Measurements from ENCODE around the gene ATP2A1.
"Not testable (repeated sequence)": the region's sequence is repeated elsewhere in the genome, so short reads cannot be mapped to it uniquely, and the experiment has no call there.

ATP2A1 gene

GRCh38 chr16:28863929-28864793 lies 14.1 kb upstream of the ATP2A1 start:
- DNase-seq = no peak

GRCh38 chr16:28865001-28865688 lies 13.1 kb upstream of the ATP2A1 start:
- DNase-seq = no peak

GRCh38 chr16:28865722-28866453 lies 12.4 kb upstream of the ATP2A1 start:
- no peak for DNase-seq

GRCh38 chr16:28866454-28866804 lies 11.9 kb upstream of the ATP2A1 start:
- no peak for DNase-seq

DNA sequence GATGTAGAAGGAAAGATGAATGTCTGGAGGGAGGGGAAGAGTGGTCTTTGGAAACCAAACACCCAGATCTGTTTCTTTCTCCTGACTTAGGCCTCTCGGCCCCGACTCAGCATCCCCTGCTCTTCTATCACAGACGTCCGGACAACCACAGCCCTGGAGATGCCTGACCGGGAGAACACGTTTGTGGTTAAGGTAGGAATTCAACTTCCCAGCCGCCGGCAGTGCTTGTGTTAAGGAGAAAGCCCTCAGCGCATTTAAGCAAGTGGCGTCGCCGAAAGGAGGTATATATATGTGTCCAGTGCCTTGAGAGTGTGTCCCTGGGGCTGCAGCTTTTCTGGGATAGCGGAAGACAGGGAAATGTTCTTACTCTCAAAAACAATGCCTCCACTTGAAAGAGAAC lies 11.0 kb upstream of the ATP2A1 start:
- DNase-seq = no peak

- not testable (repeated sequence) for DNase-seq
These were observed 10.6 kb upstream of the ATP2A1 start for GRCh38 chr16:28867646-28868045.

GRCh38 chr16:28869201-28869600 lies 9.1 kb upstream of the ATP2A1 start:
- no peak for DNase-seq

DNA sequence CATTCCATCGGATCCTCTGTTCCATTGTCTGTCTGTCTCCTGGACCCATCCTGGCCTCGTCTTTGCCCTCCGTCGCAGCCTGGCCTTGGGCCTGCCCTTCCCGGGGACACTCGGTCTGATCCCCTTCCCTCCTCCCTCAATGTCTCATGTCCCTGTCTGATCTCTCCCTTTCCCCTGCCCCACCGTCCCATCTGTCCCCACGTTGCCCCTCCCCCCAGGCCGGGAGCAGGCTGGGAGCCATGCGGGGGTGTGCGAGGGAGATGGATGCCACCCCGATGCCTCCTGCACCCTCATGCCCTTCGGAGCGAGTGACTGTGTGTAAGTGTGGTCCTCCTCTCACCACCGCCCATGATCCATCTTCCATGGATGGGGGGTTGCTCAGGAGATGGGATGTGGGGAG lies 5.3 kb upstream of the ATP2A1 start:
- no peak for DNase-seq

DNA sequence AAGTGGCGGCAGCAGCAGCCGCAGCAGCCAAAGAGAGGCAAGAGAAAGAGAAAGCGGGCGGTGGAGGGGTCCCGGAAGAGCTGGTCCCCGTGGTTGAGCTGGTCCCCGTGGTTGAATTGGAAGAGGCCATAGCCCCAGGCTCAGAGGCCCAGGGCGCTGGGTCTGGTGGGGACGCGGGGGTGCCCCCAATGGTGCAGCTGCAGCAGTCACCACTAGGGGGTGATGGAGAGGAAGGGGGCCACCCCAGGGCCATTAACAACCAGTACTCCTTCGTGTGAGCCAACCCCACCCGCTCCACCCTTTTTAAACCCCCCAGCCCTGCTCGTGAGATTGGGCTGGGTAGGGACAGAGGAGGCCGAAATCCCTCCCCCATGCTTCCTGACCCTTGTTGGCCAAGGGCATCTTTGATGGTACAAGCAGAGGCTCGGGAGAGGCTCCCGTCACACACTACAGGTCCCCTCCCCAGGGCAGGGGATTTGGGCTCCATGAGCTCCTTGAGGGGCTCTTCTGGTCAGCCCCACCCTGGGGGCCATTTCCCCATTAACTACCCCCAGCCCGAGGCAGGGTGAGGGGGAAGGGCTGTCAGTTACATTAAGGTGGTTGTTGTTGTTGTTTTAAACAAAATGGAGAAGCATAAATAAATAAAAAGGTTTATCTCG lies 4.6 kb upstream of the ATP2A1 start:
- DNase-seq = peak; percentile 63 to 67

DNA sequence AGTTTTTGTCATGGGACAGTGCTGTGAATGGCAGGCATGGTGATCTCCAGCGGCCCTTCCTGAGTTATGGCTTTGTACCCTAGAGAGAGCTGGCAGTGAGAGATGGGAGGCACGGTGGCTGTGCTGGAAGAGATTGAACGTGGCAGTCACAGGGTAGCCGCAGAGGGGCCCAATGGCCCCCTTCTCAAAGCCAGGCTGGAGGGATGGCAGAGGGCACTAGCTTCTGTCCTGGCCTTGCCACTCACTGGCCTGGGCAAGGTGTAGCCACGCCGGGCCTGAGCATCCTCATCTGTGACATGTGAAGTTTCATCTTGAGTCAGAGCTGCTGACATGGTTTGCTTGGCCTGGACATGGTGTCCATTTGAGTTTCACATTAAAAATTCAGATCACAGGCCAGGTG lies 3.9 kb upstream of the ATP2A1 start:
- DNase-seq = no peak

DNA sequence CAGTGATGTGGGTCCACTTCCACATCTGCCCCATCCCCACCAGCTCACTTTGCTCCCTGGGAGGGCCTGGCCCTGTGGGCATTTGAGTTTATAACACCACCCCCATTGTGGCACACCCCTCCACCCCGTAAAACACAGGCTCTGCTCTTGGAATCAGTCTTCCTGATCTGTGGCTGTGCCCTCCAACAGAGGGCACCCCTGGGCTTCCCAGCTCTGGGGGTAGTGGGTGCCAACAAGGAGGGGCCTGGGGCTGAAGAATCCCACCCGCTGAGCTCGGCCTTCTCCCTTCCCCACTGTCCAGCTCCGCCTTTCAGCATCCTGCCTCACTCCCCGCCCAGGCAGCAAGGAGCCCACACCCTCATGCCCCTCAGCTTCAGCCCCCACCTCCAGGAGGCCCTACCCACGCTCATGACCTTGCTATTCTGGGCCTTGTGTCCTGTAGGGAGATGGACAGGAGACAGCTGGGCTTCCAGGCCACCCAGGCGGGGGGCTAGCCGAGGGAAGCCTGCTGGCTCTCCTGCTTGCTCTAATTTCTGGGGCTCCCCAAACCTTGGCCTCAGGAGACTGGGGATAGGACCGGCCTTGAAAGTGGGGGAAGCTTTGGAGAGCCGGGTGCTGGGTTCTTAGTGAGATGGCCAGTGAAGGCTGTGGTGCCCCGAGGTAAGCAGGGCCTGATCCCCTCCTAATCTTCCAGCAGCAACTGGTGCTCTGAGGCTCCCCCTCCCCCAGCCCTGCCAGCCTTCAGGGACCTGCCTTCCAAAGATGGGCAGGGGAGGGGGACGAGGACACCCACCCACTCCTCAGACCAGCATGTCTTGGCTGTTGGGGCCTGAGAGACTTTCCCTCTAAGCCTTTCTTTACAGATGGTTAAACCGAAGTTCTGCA lies 2.9 kb upstream of the ATP2A1 start:
- DNase-seq = no peak

- no peak for DNase-seq
These were observed 2.1 kb upstream of the ATP2A1 start for GRCh38 chr16:28876019-28876659.

- DNase-seq = no peak
These were observed 1.2 kb upstream of the ATP2A1 start for GRCh38 chr16:28876973-28877654.

GRCh38 chr16:28877655-28878000 lies 660 bp upstream of the ATP2A1 start:
- no peak for DNase-seq

DNA sequence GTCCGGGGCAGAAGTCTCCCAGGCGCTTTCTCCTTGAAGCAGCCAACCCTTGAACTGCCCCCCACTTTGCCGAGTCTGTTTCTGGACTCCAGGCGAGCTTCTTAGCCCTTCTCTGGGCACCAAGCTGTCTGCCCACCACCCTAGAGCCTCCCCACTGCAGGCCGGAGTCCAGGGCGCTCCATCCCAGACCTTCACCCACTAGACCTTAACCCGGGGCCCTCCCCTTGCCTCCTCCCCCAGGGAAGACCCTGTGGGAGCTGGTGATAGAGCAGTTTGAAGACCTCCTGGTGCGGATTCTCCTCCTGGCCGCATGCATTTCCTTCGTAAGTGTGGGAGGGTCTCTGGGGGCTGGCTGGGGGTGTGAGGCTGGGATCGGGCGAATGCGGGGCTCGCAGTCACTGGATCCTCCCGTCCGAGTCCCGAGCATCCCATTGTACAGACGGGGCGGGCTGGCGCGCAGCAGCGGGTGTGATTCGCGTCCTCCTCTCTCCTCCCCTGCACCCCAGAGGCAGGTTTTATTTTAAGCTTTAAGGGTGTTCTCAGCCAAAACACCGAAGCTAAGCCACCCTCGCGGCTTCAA lies 1.1 kb downstream of the ATP2A1 start:
- no peak for DNase-seq

DNA sequence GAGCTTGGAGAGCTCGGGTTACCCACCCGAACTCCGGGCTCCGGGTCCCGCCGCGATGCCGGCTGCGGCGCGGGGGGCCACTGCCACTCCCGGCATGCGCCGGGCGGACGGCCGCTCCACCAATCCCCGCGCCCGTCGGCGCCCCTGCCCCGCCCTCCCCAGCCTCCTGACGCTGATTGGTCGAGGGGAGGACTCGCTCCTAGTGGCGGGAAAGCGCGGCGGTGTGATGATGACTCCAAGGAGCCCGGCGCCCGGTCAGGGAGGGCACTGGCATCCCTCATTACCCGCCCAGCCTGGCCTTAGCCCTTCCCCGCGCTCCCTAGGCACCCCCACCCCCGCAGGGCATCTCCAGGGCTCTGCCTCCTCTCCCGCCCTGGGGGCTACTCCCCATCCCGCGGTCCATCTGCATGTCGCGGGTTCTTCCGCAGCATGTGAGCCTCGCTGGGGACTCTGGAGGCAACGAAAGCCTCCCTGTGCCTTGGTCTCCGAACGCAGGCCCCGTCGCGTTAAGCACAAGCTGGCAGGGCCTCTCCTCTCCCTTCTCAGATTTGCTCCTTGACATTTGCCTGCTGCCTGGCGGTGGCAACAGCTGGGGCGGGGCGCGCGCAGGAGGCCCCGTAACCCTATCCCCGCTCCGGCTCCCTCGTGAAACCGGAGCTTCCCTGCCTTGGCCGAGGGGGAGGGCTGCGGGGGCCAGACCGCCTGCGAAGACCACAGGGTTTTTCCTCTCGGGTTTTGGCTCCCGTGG lies 1.7 kb downstream of the ATP2A1 start:
- DNase-seq = peak; percentile 93

- no peak for DNase-seq
These were observed 2.3 kb downstream of the ATP2A1 start for GRCh38 chr16:28880589-28880915.

GRCh38 chr16:28880955-28881354 lies 2.7 kb downstream of the ATP2A1 start:
- DNase-seq = no peak

GRCh38 chr16:28881565-28881964 lies 3.3 kb downstream of the ATP2A1 start:
- not testable (repeated sequence) for DNase-seq

- no peak for DNase-seq
These were observed 4.4 kb downstream of the ATP2A1 start for GRCh38 chr16:28882551-28883160.

All from stimulated activated CD4-positive, alpha-beta T cell treated with anti-CD3 and anti-CD28 coated beads, Interleukin-2, amount 100 ng/mL, for 24 hours (primary cell).